ENCODE results near the gene TUBB.

TUBB gene

GRCh38 chr6:30725713-30726505, 5.8 kb downstream of the TUBB start:
- Mint-ChIP-seq H3K27me3 (no peaks in the 10 kb centered on the region), H3K27ac (ENCODE audit: low read depth) (peak overlapping the region; percentile 6), H3K4me3 (no peak overlapping the region), H3K4me1 (peaks cover 46% of the 10 kb centered on the region), H3K36me3 (ENCODE audit: insufficient read depth) (peaks cover 71% of the 10 kb centered on the region), H3K9me3 (no peaks in the 10 kb centered on the region)
- ATAC-seq (replicated peaks; ENCODE audit: extremely low read depth, poor library complexity, severe bottlenecking) (no peak), DNase-seq (ENCODE audit: low spot score in 2 of 2) (no peak)

DNA sequence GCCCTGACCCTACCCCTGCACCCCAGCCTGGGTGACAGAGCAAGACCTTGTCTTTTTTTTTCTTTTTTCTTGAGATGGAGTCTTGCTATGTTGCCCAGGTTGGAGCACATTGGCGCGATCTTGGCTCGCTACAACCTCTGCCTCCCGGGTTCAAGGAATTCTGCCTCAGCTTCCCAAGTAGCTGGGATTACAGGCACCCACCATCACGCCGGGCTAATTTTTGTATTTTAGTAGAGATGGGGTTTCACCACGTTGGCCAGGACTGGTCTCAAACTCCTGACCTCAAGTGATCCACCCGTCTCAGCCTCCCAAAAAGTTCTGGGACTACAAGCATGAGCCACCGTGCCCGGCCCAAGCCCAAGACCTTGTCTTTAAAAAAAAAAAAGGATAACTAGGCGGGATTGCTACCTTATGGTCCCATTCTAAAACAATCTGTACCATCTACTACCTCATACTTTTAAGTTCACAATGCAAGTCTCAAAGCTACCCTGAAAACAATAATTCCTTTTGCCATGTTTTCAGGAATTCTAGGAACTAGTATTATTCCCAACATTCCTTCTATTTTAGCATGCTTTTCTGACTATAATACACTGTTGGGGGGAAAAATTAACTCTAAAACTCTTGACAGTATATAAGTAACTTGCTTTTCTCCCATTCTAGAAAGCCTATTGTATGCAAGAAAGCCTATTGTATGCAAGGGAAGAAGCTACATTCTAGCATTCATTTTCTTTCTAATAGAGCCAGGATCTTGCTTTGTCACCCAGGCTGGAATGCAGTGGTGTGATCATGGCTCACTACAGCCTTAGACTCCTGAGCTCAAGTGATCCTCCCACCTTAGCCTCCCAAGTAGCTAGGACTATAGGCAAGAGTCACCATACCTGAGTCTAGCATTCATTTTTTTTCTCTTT, 6.6 kb downstream of the TUBB start:
- Mint-ChIP-seq H3K36me3 (ENCODE audit: insufficient read depth) (peaks cover 68% of the 10 kb centered on the region), H3K4me1 (peaks cover 46% of the 10 kb centered on the region), H3K27me3 (no peaks in the 10 kb centered on the region), H3K27ac (ENCODE audit: low read depth) (no peak overlapping the region), H3K9me3 (no peaks in the 10 kb centered on the region), H3K4me3 (no peak overlapping the region)
- no peak for ATAC-seq (replicated peaks; ENCODE audit: extremely low read depth, poor library complexity, severe bottlenecking)
- no peak for DNase-seq (ENCODE audit: low spot score in 2 of 2)

GRCh38 chr6:30727920-30728553, 7.9 kb downstream of the TUBB start:
- no peak overlapping the region for H3K4me3 Mint-ChIP-seq
- no peaks in the 10 kb centered on the region for H3K9me3 Mint-ChIP-seq
- no peak overlapping the region for H3K27ac Mint-ChIP-seq (ENCODE audit: low read depth)
- no peak for DNase-seq (ENCODE audit: low spot score in 2 of 2)
- H3K36me3 Mint-ChIP-seq (ENCODE audit: insufficient read depth) = peaks cover 61% of the 10 kb centered on the region
- H3K27me3 Mint-ChIP-seq = no peaks in the 10 kb centered on the region
- peaks cover 35% of the 10 kb centered on the region for H3K4me1 Mint-ChIP-seq
- ATAC-seq (replicated peaks; ENCODE audit: extremely low read depth, poor library complexity, severe bottlenecking) = no peak

DNA sequence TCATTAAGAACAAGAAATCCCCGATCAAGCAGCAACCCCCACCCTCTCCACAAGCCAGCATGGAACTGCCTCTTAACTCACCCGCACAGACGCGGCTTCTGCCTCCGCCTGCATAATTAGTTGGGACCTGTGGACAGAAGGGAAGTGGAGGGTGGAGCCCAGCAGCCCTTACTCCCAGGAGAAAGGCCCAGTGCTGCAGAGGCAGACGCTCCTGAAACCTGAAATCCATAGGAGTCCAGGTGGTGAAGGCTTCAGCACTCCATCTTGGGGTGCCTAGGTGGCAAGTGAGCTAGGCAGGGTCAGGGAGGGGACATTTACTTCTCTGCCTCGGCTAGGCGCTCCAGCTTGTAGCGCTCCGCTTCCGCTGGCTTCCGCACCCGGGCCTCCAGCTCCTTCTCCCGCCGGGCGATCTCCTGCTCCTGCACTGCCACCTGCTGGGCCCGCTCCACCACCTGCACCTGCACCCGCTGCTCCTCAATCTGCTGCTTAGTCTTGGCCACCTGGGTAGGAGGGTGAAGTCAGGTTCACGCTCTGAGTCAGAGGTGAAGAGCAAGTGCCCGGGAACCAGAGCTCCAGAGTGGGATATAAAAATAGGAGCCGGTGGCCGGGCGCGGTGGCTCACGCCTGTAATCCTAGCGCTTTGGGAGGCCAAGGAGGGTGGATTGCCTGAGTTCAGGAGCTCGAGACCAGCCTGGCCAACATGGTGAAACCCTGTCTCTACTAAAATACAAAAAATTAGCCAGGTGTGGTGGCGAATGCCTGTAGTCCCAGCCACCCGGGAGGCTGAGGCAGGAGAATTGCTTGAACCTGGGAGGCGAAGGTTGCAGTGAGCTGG, 10.7 kb downstream of the TUBB start:
- ATAC-seq (replicated peaks; ENCODE audit: extremely low read depth, poor library complexity, severe bottlenecking) = peak; percentile 91
- peaks cover 20% of the 10 kb centered on the region for H3K4me1 Mint-ChIP-seq
- no peaks in the 10 kb centered on the region for H3K9me3 Mint-ChIP-seq
- peak overlapping the region; percentile 3 for H3K4me3 Mint-ChIP-seq
- peak overlapping the region; percentile 75 for H3K27ac Mint-ChIP-seq (ENCODE audit: low read depth)
- peaks cover 46% of the 10 kb centered on the region for H3K36me3 Mint-ChIP-seq (ENCODE audit: insufficient read depth)
- H3K27me3 Mint-ChIP-seq = no peaks in the 10 kb centered on the region
- peak; percentile 63 to 72 for DNase-seq (ENCODE audit: low spot score in 2 of 2)

DNA sequence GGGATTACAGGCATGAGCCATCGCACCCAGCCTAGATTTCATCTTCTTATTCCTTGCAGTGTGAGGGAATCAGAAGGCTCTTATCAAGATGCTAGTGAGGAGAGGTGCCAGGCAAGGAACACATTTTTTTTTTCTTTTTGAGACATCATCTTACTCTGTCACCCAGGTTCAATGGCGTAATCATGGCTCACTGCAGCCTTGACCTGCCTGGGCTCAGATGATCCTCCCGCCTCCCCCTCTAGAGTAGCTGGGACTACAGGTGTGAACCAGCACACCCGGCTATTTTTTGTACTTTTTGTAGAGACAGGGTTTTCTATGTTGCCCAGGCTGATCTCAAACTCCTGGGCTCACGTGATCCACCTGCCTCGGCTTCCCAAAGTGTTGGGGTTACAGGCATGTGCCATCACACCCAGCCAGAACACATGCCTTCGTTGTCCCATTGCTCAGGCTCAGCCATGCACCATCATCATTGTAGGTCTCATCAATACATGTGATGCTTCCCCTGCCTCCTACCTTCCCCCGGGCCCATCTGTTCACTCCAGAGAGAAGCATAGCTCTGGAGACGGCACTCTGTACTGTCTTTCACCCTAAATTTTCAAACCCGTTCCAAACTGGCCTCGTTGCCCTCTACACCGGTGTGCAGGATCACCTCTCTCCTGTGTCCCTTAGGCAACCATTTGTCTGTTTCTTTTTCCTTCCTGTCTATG, 12.2 kb downstream of the TUBB start:
- Mint-ChIP-seq H3K9me3 (no peaks in the 10 kb centered on the region), H3K27ac (ENCODE audit: low read depth) (no peak overlapping the region), H3K27me3 (no peaks in the 10 kb centered on the region), H3K36me3 (ENCODE audit: insufficient read depth) (peaks cover 41% of the 10 kb centered on the region), H3K4me1 (peaks cover 34% of the 10 kb centered on the region), H3K4me3 (no peak overlapping the region)
- ATAC-seq (replicated peaks; ENCODE audit: extremely low read depth, poor library complexity, severe bottlenecking) = no peak
- no peak for DNase-seq (ENCODE audit: low spot score in 2 of 2)

GRCh38 chr6:30735668-30736314, 15.6 kb downstream of the TUBB start:
- Mint-ChIP-seq H3K27ac (ENCODE audit: low read depth) (peak overlapping the region; percentile 91), H3K27me3 (no peaks in the 10 kb centered on the region), H3K4me3 (peak overlapping the region; percentile 33), H3K4me1 (peaks cover 37% of the 10 kb centered on the region), H3K36me3 (ENCODE audit: insufficient read depth) (peaks cover 50% of the 10 kb centered on the region), H3K9me3 (no peaks in the 10 kb centered on the region)
- DNase-seq (ENCODE audit: low spot score in 2 of 2) = no peak
- no peak for ATAC-seq (replicated peaks; ENCODE audit: extremely low read depth, poor library complexity, severe bottlenecking)

DNA sequence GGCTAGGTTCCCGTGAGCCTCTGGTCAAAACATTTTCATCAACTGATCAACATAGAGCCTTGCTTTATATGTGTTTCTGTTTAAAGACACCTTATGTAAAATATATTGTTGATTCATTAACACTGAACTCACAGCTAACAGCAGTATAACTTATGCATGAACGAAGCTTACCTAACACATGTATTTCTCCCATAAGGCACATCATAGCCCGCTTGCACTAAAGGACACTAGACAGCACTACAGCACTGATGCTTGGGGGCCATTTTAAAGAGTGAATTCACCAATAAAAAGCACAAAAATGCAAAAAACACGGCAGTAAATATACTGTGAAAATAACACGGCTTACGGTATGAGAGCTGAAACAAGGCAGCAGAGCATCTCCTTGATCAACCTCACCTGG, 18.4 kb downstream of the TUBB start:
- DNase-seq (ENCODE audit: low spot score in 2 of 2) (no peak), ATAC-seq (replicated peaks; ENCODE audit: extremely low read depth, poor library complexity, severe bottlenecking) (no peak)
- H3K27ac Mint-ChIP-seq (ENCODE audit: low read depth) = no peak overlapping the region
- no peaks in the 10 kb centered on the region for H3K9me3 Mint-ChIP-seq
- H3K4me3 Mint-ChIP-seq = no peak overlapping the region
- peaks cover 49% of the 10 kb centered on the region for H3K36me3 Mint-ChIP-seq (ENCODE audit: insufficient read depth)
- peaks cover 55% of the 10 kb centered on the region for H3K4me1 Mint-ChIP-seq
- H3K27me3 Mint-ChIP-seq = no peaks in the 10 kb centered on the region

DNA sequence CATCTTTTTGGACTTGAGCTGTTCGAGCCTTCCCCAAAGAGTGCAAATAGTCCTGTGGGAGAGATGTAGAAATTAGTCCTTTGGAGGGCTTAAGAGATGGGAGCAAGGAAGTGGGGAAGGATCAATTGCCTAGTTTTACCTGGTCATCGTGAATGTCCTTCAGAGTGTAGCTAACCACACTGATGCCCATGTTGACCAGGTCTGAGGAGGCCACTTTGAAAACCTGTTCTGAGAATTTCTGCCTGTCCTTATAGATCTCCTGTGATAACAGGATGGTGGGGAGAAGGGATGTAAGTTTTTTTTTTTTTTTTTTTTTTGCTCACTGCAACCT, 20.4 kb downstream of the TUBB start:
- H3K4me1 Mint-ChIP-seq = peaks cover 55% of the 10 kb centered on the region
- H3K36me3 Mint-ChIP-seq (ENCODE audit: insufficient read depth) = peaks cover 52% of the 10 kb centered on the region
- H3K9me3 Mint-ChIP-seq = no peaks in the 10 kb centered on the region
- no peaks in the 10 kb centered on the region for H3K27me3 Mint-ChIP-seq
- no peak overlapping the region for H3K27ac Mint-ChIP-seq (ENCODE audit: low read depth)
- H3K4me3 Mint-ChIP-seq = peak overlapping the region; percentile 43
- no peak for ATAC-seq (replicated peaks; ENCODE audit: extremely low read depth, poor library complexity, severe bottlenecking)
- DNase-seq (ENCODE audit: low spot score in 2 of 2) = no peak

- H3K4me1 Mint-ChIP-seq = peaks cover 50% of the 10 kb centered on the region
- H3K27ac Mint-ChIP-seq (ENCODE audit: low read depth) = peak overlapping the region; percentile 95
- ATAC-seq (replicated peaks; ENCODE audit: extremely low read depth, poor library complexity, severe bottlenecking) (no peak), DNase-seq (ENCODE audit: low spot score in 2 of 2) (no peak)
- peaks cover 52% of the 10 kb centered on the region for H3K36me3 Mint-ChIP-seq (ENCODE audit: insufficient read depth)
- H3K4me3 Mint-ChIP-seq = peak overlapping the region; percentile 91
- H3K9me3 Mint-ChIP-seq = no peaks in the 10 kb centered on the region
- no peaks in the 10 kb centered on the region for H3K27me3 Mint-ChIP-seq
Measured at GRCh38 chr6:30741063-30741779, 21.1 kb downstream of the TUBB start.

DNA sequence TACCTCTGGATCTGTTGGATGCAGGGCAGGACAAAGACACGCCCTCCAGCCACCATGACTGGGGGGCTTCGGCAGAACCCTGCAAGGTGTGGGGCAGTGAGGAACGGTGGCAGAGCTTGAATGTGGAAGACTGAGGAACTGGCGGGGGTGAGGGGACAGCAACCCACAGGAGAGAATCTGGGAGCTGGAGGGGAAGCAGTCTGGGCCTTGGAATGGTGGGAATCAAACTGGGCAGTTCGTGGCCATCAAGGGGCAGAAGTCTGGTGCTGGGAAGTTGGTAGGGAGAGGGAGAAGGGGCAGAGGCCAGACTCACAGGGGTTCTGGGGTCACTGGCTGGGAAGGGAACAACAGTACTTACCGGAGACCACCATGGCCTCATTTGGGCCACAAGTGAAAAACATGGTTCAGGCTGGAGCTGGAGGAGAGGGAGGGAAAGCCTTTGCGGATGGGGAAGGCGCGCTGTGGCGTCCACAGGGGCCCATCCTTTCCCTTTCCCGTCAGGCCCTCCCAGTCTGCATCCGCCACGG, 21.7 kb downstream of the TUBB start:
- H3K9me3 Mint-ChIP-seq = no peaks in the 10 kb centered on the region
- H3K27ac Mint-ChIP-seq (ENCODE audit: low read depth) = peak overlapping the region; percentile 95
- H3K4me1 Mint-ChIP-seq = peaks cover 45% of the 10 kb centered on the region
- ATAC-seq (replicated peaks; ENCODE audit: extremely low read depth, poor library complexity, severe bottlenecking) (no peak), DNase-seq (ENCODE audit: low spot score in 2 of 2) (no peak)
- peaks cover 50% of the 10 kb centered on the region for H3K36me3 Mint-ChIP-seq (ENCODE audit: insufficient read depth)
- no peaks in the 10 kb centered on the region for H3K27me3 Mint-ChIP-seq
- peak overlapping the region; percentile 91 for H3K4me3 Mint-ChIP-seq

Measured in central memory CD8-positive, alpha-beta T cell (primary cell).